WTC11 (cell line): ENCODE results near the gene SOD2.

Experiments
- E2F4 ChIP-seq: sonication (generic); formaldehyde crosslinking; IDR thresholded peaks from 2 replicates; pipeline ENCODE4 v1.8.1; 2022; ENCODE audit warnings: low read depth, mild to moderate bottlenecking, moderate library complexity, missing genetic modification reagents, borderline replicate concordance
- EMX1 ChIP-seq: fragments of 250-450 bp; sonication (Bioruptor Pico); IDR thresholded peaks from 2 replicates; pipeline ENCODE4 v1.8.0; 2021; ENCODE audit warnings: mild to moderate bottlenecking
- ETV6 ChIP-seq: sonication (generic); formaldehyde crosslinking; IDR thresholded peaks from 2 replicates; pipeline ENCODE4 v1.8.1; 2022; ENCODE audit warnings: mild to moderate bottlenecking, missing genetic modification reagents
- IRF1 ChIP-seq: sonication (generic); formaldehyde crosslinking; IDR thresholded peaks from 2 replicates; pipeline ENCODE4 v1.8.0; 2023; ENCODE audit warnings: missing genetic modification reagents
- MAX ChIP-seq: sonication (generic); formaldehyde crosslinking; IDR thresholded peaks from 2 replicates; pipeline ENCODE4 v1.8.0; 2022; ENCODE audit warnings: mild to moderate bottlenecking, missing genetic modification reagents
- NR3C1 ChIP-seq: sonication (generic); formaldehyde crosslinking; conservative IDR thresholded peaks from 2 replicates; pipeline ENCODE4 v1.8.1; 2023; ENCODE audit warnings: low read depth, mild to moderate bottlenecking, missing genetic modification reagents
- RORB ChIP-seq: fragments of 250-450 bp; sonication (Bioruptor Pico); IDR thresholded peaks from 2 replicates; pipeline ENCODE4 v1.9.0; 2021; ENCODE audit warnings: mild to moderate bottlenecking
- SMAD4 ChIP-seq: sonication (generic); formaldehyde crosslinking; IDR thresholded peaks from 2 replicates; pipeline ENCODE4 v1.8.0; 2022; ENCODE audit warnings: mild to moderate bottlenecking, missing genetic modification reagents
- TEAD4 ChIP-seq: sonication (generic); formaldehyde crosslinking; IDR thresholded peaks from 2 replicates; pipeline ENCODE4 v1.8.0; 2022; ENCODE audit warnings: mild to moderate bottlenecking, missing genetic modification reagents
- ZNF121 ChIP-seq: sonication (generic); formaldehyde crosslinking; IDR thresholded peaks from 2 replicates; pipeline ENCODE4 v1.8.0; 2023; ENCODE audit warnings: missing genetic modification reagents
- ZNF232 ChIP-seq: sonication (generic); formaldehyde crosslinking; IDR thresholded peaks from 2 replicates; pipeline ENCODE4 v1.8.0; 2022; ENCODE audit warnings: mild to moderate bottlenecking, missing genetic modification reagents
- TF ChIP-seq, protein P1 (sequence below): sonication (generic); formaldehyde crosslinking; IDR thresholded peaks from 2 replicates; pipeline ENCODE4 v1.8.1; 2022; ENCODE audit warnings: mild to moderate bottlenecking, moderate library complexity, missing genetic modification reagents
- TF ChIP-seq, protein P2 (sequence below): fragments of 200-600 bp; IDR thresholded peaks from 2 replicates; pipeline ENCODE4 v1.8.0; 2022; ENCODE audit warnings: antibody characterized with exemption
- TF ChIP-seq, protein P3 (sequence below): sonication (generic); formaldehyde crosslinking; IDR thresholded peaks from 2 replicates; pipeline ENCODE4 v1.8.0; 2022; ENCODE audit warnings: mild to moderate bottlenecking, missing genetic modification reagents

DNA sequence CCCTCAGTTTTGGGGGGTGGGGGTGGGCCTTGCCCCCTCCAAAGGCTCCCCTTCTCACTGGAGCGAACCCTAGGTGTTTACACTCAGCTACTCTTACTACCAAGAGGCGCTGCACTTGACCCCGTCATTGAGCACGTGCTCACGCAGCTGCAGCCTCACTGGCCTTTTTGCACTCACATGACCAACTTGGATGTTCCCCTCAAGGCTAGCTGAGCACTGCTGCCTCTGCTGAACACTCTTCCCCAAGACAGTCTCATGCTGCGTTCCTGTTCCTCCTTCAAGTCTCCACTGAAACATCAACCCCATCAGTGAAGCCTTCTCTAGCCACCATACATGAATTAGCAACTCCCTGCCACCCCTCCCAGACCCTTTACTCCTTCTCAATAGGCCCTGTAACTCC is 4.0 kb downstream of the SOD2 start:
- no peak for TF ChIP-seq IRF1 (CRISPR knock-in tag)
- TF ChIP-seq, protein P1, sequence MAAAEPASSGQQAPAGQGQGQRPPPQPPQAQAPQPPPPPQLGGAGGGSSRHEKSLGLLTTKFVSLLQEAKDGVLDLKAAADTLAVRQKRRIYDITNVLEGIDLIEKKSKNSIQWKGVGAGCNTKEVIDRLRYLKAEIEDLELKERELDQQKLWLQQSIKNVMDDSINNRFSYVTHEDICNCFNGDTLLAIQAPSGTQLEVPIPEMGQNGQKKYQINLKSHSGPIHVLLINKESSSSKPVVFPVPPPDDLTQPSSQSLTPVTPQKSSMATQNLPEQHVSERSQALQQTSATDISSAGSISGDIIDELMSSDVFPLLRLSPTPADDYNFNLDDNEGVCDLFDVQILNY (CRISPR knock-in tag) = no peak
- TF ChIP-seq SMAD4 (CRISPR knock-in tag) = no peak
- TF ChIP-seq, protein P2, sequence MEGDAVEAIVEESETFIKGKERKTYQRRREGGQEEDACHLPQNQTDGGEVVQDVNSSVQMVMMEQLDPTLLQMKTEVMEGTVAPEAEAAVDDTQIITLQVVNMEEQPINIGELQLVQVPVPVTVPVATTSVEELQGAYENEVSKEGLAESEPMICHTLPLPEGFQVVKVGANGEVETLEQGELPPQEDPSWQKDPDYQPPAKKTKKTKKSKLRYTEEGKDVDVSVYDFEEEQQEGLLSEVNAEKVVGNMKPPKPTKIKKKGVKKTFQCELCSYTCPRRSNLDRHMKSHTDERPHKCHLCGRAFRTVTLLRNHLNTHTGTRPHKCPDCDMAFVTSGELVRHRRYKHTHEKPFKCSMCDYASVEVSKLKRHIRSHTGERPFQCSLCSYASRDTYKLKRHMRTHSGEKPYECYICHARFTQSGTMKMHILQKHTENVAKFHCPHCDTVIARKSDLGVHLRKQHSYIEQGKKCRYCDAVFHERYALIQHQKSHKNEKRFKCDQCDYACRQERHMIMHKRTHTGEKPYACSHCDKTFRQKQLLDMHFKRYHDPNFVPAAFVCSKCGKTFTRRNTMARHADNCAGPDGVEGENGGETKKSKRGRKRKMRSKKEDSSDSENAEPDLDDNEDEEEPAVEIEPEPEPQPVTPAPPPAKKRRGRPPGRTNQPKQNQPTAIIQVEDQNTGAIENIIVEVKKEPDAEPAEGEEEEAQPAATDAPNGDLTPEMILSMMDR = no peak
- no peak for TF ChIP-seq ZNF121
- no peak for TF ChIP-seq RORB (CRISPR knock-in tag)
- no peak for TF ChIP-seq TEAD4
- TF ChIP-seq ETV6 (CRISPR knock-in tag) = no peak
- TF ChIP-seq, protein P3, sequence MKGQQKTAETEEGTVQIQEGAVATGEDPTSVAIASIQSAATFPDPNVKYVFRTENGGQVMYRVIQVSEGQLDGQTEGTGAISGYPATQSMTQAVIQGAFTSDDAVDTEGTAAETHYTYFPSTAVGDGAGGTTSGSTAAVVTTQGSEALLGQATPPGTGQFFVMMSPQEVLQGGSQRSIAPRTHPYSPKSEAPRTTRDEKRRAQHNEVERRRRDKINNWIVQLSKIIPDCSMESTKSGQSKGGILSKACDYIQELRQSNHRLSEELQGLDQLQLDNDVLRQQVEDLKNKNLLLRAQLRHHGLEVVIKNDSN (CRISPR knock-in tag) = no peak
- no peak for TF ChIP-seq NR3C1
- TF ChIP-seq EMX1 (CRISPR knock-in tag) = no peak
- TF ChIP-seq E2F4 (CRISPR knock-in tag) = no peak
- TF ChIP-seq MAX (CRISPR knock-in tag) = no peak
- TF ChIP-seq ZNF232 (CRISPR knock-in tag) = no peak
